Kidney (tissue), 14 donors: ENCODE measurements around the gene POLD4. TPM values are rescaled to one million over a fixed set of nuclear protein-coding genes. Genes with fewer than 3 reads are reported as not detected.

ENCODE experiments used
- DNase-seq, 5 donors: peaks; one replicate each; pipeline ENCODE4 v3.0.0-alpha.2; 2013 to 2020
- FAIRE-seq: peaks from 2 replicates; lab custom pipeline; 2012; peaks lifted over from hg19 to GRCh38; lab: Jason Lieb, UNC
- H3K27ac ChIP-seq, 2 donors: one replicate each; pipeline ENCODE4 v1.7.0; 2013; ENCODE audit warnings: low read depth in 2 of 2, low read length in 2 of 2, inconsistent platforms in 1 of 2
- H3K27me3 ChIP-seq: one replicate; pipeline ENCODE4 v1.7.1; 2013; ENCODE audit warnings: low read length, inconsistent platforms; ENCODE audit not compliant: control insufficient read depth, insufficient read depth
- H3K36me3 ChIP-seq, 3 donors: one replicate each; pipeline versions ENCODE4 v1.7.0 to v1.7.1; 2013; ENCODE audit warnings: low read length in 3 of 3, control low read depth in 1 of 3, inconsistent platforms in 1 of 3; ENCODE audit not compliant: insufficient read depth in 3 of 3, control insufficient read depth in 2 of 3
- H3K4me1 ChIP-seq, 3 donors: one replicate each; pipeline versions ENCODE4 v1.7.0 to v1.7.1; 2013; ENCODE audit warnings: low read length in 3 of 3, inconsistent platforms in 1 of 3, low read depth in 1 of 3; ENCODE audit not compliant: control insufficient read depth in 2 of 3, insufficient read depth in 2 of 3
- H3K4me3 ChIP-seq, 3 donors: one replicate each; pipeline versions ENCODE4 v1.7.0 to v1.8.1; 2013; ENCODE audit warnings: low read length in 3 of 3, control low read depth in 1 of 3, inconsistent platforms in 1 of 3
- H3K9ac ChIP-seq, 3 donors: one replicate each; pipeline versions ENCODE4 v1.7.0 to v1.7.1; 2013; ENCODE audit warnings: low read length in 3 of 3, control low read depth in 1 of 3, inconsistent platforms in 1 of 3
- H3K9me3 ChIP-seq, 3 donors: one replicate each; pipeline versions ENCODE4 v1.7.0 to v1.7.1; 2013; ENCODE audit warnings: low read length in 3 of 3, control low read depth in 1 of 3, inconsistent platforms in 1 of 3; ENCODE audit not compliant: control insufficient read depth in 2 of 3, insufficient read depth in 1 of 3
- CTCF ChIP-seq: IDR thresholded peaks from 3 replicates; pipeline ENCODE4 v1.5.1; 2012; ENCODE audit warnings: mild to moderate bottlenecking, moderate library complexity, borderline replicate concordance; ENCODE audit not compliant: insufficient read depth; ENCODE audit errors: extremely low read depth
- intact Hi-C: fragments of 100-400 bp; cut with DNase I; formaldehyde crosslinking; loops from one replicate; pipeline ENCODE4 v1.11.1; 2022
- polyA plus RNA-seq: library from polyadenylated mRNA; stranded (reverse); fragments of 350-450 nt; fragmentation: Illumina TruSeq; extraction: RNeasy Lipid Tissue Mini Kit (QIAGEN cat#74804); gene quantifications from one replicate; pipeline ENCODE4 v1.2.3, GENCODE V29; 2014; ENCODE audit warnings: low read depth, low replicate concordance; ENCODE audit not compliant: insufficient read depth
- total RNA-seq: library from RNA; stranded (reverse); fragmentation: NEBNext Ultra II Directional; extraction: Animal tissue kit (Norgen Biotek cat#: 25700); gene quantifications from one replicate; pipeline ENCODE4 v1.2.1, GENCODE V29; 2021
- donor health status: control.
- donor health status: control.
- donor health status: control.
- donor health status: control.
- donor health status: control.
- donor health status: DM: yes; HTN: yes; CAD: no.
- donor health status: Normal renal cell carcinoma (clear cell type).

POLD4 gene
- total and polyA plus RNA-seq, 2 donors from 2014 or later, result 54.4 to 174 TPM

GRCh38 chr11:67398661-67399563, 45.6 kb upstream of the POLD4 start:
- FAIRE-seq (no peak), DNase-seq (no peak)
- peaks cover 0 to 17% (median 5%) of the 10 kb centered on the region in 3 donors for H3K4me1 ChIP-seq
- no peak for TF ChIP-seq CTCF
- H3K4me3 ChIP-seq, result no peak overlapping the region
- no peak overlapping the region for H3K27ac ChIP-seq
- H3K9me3 ChIP-seq, result no peaks in the 10 kb centered on the region
- H3K27me3 ChIP-seq, result no peaks in the 10 kb centered on the region
- intact Hi-C loops, result no loop called here
- H3K36me3 ChIP-seq, result peaks cover 0 to 19% (median 2%) of the 10 kb centered on the region in 3 donors
- no peak overlapping the region for H3K9ac ChIP-seq

- TF ChIP-seq CTCF, result no peak
- peaks cover 0 to 17% (median 5%) of the 10 kb centered on the region in 3 donors for H3K4me1 ChIP-seq
Measured at GRCh38 chr11:67397986-67398660, 44.8 kb upstream of the POLD4 start.

GRCh38 chr11:67397536-67397935, 44.2 kb upstream of the POLD4 start:
- H3K36me3 ChIP-seq, result peaks cover 0 to 19% (median 2%) of the 10 kb centered on the region in 3 donors
- H3K27me3 ChIP-seq, result no peaks in the 10 kb centered on the region
- FAIRE-seq (no peak), DNase-seq (no peak)
- no peak overlapping the region for H3K9ac ChIP-seq
- intact Hi-C loops, result no loop called here
- H3K27ac ChIP-seq, result no peak overlapping the region
- H3K4me1 ChIP-seq, result peaks cover 0 to 20% (median 7%) of the 10 kb centered on the region in 3 donors
- no peaks in the 10 kb centered on the region for H3K9me3 ChIP-seq
- no peak for TF ChIP-seq CTCF
- no peak overlapping the region for H3K4me3 ChIP-seq

More at GRCh38 chr11:67397986-67398660, 44.8 kb upstream of the POLD4 start:
- FAIRE-seq (no peak), DNase-seq (no peak)
- H3K4me3 ChIP-seq, result no peak overlapping the region
- H3K9me3 ChIP-seq, result no peaks in the 10 kb centered on the region
- H3K27me3 ChIP-seq, result no peaks in the 10 kb centered on the region
- H3K9ac ChIP-seq, result no peak overlapping the region
- intact Hi-C loops, result no loop called here
- H3K27ac ChIP-seq, result no peak overlapping the region
- peaks cover 0 to 19% (median 2%) of the 10 kb centered on the region in 3 donors for H3K36me3 ChIP-seq
